Measurements from ENCODE around the gene GRIFIN. TPM values are rescaled to one million over a fixed set of nuclear protein-coding genes. Genes with fewer than 3 reads are reported as not detected.

Gene GRIFIN
- total and polyA plus RNA-seq, 2 experiments from 2014 or later, result not detected

- no peaks in the 10 kb centered on the region for H3K27me3 ChIP-seq (replicated peaks; ENCODE audit: insufficient read depth)
- H3F3A ChIP-seq (ENCODE audit: insufficient read depth), result peaks cover 11% of the 10 kb centered on the region; the same call in 1 of the 2 replicates
- peak; percentile 94 for DNase-seq
- H3K9me2 ChIP-seq (ENCODE audit: insufficient read depth), result no peaks in the 10 kb centered on the region
- peaks cover 14% of the 10 kb centered on the region for H3K4me1 ChIP-seq (ENCODE audit: insufficient read depth)
- H2AFZ ChIP-seq, result peak overlapping the region; percentile 72
- H3K4me3 ChIP-seq, result no peak overlapping the region; the same call in 1 of the 2 replicates
- no peaks in the 10 kb centered on the region for H3K36me3 ChIP-seq (ENCODE audit: low read depth)
- H4K20me1 ChIP-seq (ENCODE audit: insufficient read depth), result no peaks in the 10 kb centered on the region
- peak overlapping the region; percentile 72 for H3K4me2 ChIP-seq (ENCODE audit: unreplicated experiment)
- no peaks in the 10 kb centered on the region for H3K79me2 ChIP-seq (ENCODE audit: insufficient read depth)
- H3K27ac ChIP-seq, result peak overlapping the region; percentile 87
- in situ Hi-C loops (cut with MboI), result no loop called here
- TF ChIP-seq EZH2 (IDR thresholded peaks at IDR 0.05; ENCODE audit: insufficient read depth, poor library complexity, severe bottlenecking), result no peak
- TF ChIP-seq EZH2phosphoT487 (IDR thresholded peaks at IDR 0.05; ENCODE audit: insufficient read depth, low read depth), result no peak
- 8% methylated on average over 3 of the region's 3 CpGs for WGBS, 2 experiments (ENCODE audit: low coverage in 1 of 2, low lambda C conversion rate in 2 of 2, missing lambda C conversion rate in 2 of 2)
- H3K9ac ChIP-seq, result peak overlapping the region; percentile 67
- H3K9me3 ChIP-seq (ENCODE audit: low read depth), result no peaks in the 10 kb centered on the region
These were observed 31.7 kb downstream of the GRIFIN start for GRCh38 chr7:2444476-2444875.

- 92 to 98% methylated on average over 9 of the region's 9 CpGs for WGBS, 2 experiments (ENCODE audit: low coverage in 1 of 2, low lambda C conversion rate in 2 of 2, missing lambda C conversion rate in 2 of 2)
- H3K9me3 ChIP-seq (ENCODE audit: low read depth), result no peaks in the 10 kb centered on the region
These were observed 32.7 kb downstream of the GRIFIN start for GRCh38 chr7:2443491-2443890.

GRCh38 chr7:2441430-2442058 lies 34.7 kb downstream of the GRIFIN start:
- WGBS, 2 experiments (ENCODE audit: low coverage in 1 of 2, low lambda C conversion rate in 2 of 2, missing lambda C conversion rate in 2 of 2), result 75 to 82% methylated on average over 5 of the region's 5 CpGs
- TF ChIP-seq EZH2phosphoT487 (IDR thresholded peaks at IDR 0.05; ENCODE audit: insufficient read depth, low read depth), result no peak
- in situ Hi-C loops (cut with MboI), result no loop called here

More at GRCh38 chr7:2443491-2443890, 32.7 kb downstream of the GRIFIN start:
- H3F3A ChIP-seq (ENCODE audit: insufficient read depth), result peaks cover 11% of the 10 kb centered on the region; the same call in 1 of the 2 replicates
- DNase-seq, result no peak
- no peak overlapping the region for H3K9ac ChIP-seq
- no peaks in the 10 kb centered on the region for H3K27me3 ChIP-seq (replicated peaks; ENCODE audit: insufficient read depth)
- no peak overlapping the region for H2AFZ ChIP-seq
- TF ChIP-seq EZH2phosphoT487 (IDR thresholded peaks at IDR 0.05; ENCODE audit: insufficient read depth, low read depth), result no peak
- TF ChIP-seq EZH2 (IDR thresholded peaks at IDR 0.05; ENCODE audit: insufficient read depth, poor library complexity, severe bottlenecking), result no peak
- H3K36me3 ChIP-seq (ENCODE audit: low read depth), result no peaks in the 10 kb centered on the region
- H3K4me2 ChIP-seq (ENCODE audit: unreplicated experiment), result no peak overlapping the region
- H4K20me1 ChIP-seq (ENCODE audit: insufficient read depth), result no peaks in the 10 kb centered on the region; the same call in 1 of the 2 replicates
- no peaks in the 10 kb centered on the region for H3K79me2 ChIP-seq (ENCODE audit: insufficient read depth)
- H3K27ac ChIP-seq, result no peak overlapping the region
- H3K4me1 ChIP-seq (ENCODE audit: insufficient read depth), result peaks cover 14% of the 10 kb centered on the region
- no peak overlapping the region for H3K4me3 ChIP-seq
- no peaks in the 10 kb centered on the region for H3K9me2 ChIP-seq (ENCODE audit: insufficient read depth)
- in situ Hi-C loops (cut with MboI), result no loop called here

DNA sequence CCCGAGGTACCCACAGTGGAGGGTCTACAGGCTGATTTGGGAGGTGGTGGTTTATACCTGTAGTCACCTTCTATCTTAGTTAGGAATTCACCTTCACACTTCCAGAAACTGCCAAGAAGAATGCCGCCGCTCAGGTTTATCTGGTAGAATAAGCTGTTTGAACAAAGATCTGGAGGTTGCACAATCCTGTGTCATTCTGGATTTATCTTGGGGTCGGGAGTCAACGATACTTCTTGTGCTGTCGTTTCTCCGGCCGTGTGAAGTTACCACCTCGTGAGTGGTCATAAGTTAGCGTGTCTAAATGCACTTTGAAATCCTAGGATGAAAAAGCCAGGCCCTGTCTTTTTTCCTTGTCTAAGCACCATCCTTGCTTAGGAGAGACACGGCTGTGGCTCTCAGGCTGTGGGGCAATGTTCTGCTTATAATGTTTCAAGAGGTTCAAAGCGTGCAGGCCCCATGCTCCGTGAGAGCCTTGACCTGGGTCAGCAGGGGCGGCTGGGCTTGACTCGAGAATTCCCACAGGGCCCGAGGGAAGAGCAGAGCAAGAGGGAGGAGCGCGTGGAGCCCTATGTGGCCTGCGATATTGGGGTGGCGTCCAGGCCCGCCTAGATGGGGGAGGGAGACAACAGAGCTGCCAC lies 35.5 kb downstream of the GRIFIN start:
- H3K4me1 ChIP-seq (ENCODE audit: insufficient read depth), result peaks cover 14% of the 10 kb centered on the region
- H3K9me2 ChIP-seq (ENCODE audit: insufficient read depth), result no peaks in the 10 kb centered on the region
- no peak overlapping the region for H3K4me2 ChIP-seq (ENCODE audit: unreplicated experiment)
- H3K9ac ChIP-seq, result no peak overlapping the region
- no peak overlapping the region for H2AFZ ChIP-seq
- no peaks in the 10 kb centered on the region for H3K27me3 ChIP-seq (replicated peaks; ENCODE audit: insufficient read depth)
- peaks cover 11% of the 10 kb centered on the region; the same call in 1 of the 2 replicates for H3F3A ChIP-seq (ENCODE audit: insufficient read depth)
- DNase-seq, result no peak
- 85 to 86% methylated on average over 21 of the region's 21 CpGs for WGBS, 2 experiments (ENCODE audit: low coverage in 1 of 2, low lambda C conversion rate in 2 of 2, missing lambda C conversion rate in 2 of 2)
- in situ Hi-C loops (cut with MboI), result no loop called here
- no peak overlapping the region for H3K27ac ChIP-seq
- no peak for TF ChIP-seq EZH2phosphoT487 (IDR thresholded peaks at IDR 0.05; ENCODE audit: insufficient read depth, low read depth)
- no peak for TF ChIP-seq EZH2 (IDR thresholded peaks at IDR 0.05; ENCODE audit: insufficient read depth, poor library complexity, severe bottlenecking)
- H3K4me3 ChIP-seq, result no peak overlapping the region
- no peaks in the 10 kb centered on the region for H3K79me2 ChIP-seq (ENCODE audit: insufficient read depth)
- H4K20me1 ChIP-seq (ENCODE audit: insufficient read depth), result no peaks in the 10 kb centered on the region; the same call in 1 of the 2 replicates
- H3K9me3 ChIP-seq (ENCODE audit: low read depth), result no peaks in the 10 kb centered on the region
- no peaks in the 10 kb centered on the region for H3K36me3 ChIP-seq (ENCODE audit: low read depth)

More at GRCh38 chr7:2441430-2442058, 34.7 kb downstream of the GRIFIN start:
- no peak overlapping the region for H3K9ac ChIP-seq
- no peaks in the 10 kb centered on the region for H3K9me2 ChIP-seq (ENCODE audit: insufficient read depth)
- H3F3A ChIP-seq (ENCODE audit: insufficient read depth), result peaks cover 11% of the 10 kb centered on the region; the same call in 1 of the 2 replicates
- H3K9me3 ChIP-seq (ENCODE audit: low read depth), result no peaks in the 10 kb centered on the region
- no peak overlapping the region for H3K4me2 ChIP-seq (ENCODE audit: unreplicated experiment)
- no peaks in the 10 kb centered on the region; the same call in 1 of the 2 replicates for H4K20me1 ChIP-seq (ENCODE audit: insufficient read depth)
- no peaks in the 10 kb centered on the region for H3K36me3 ChIP-seq (ENCODE audit: low read depth)
- H2AFZ ChIP-seq, result no peak overlapping the region
- DNase-seq, result no peak
- H3K4me1 ChIP-seq (ENCODE audit: insufficient read depth), result peaks cover 14% of the 10 kb centered on the region
- H3K27me3 ChIP-seq (replicated peaks; ENCODE audit: insufficient read depth), result no peaks in the 10 kb centered on the region
- H3K4me3 ChIP-seq, result no peak overlapping the region
- H3K79me2 ChIP-seq (ENCODE audit: insufficient read depth), result no peaks in the 10 kb centered on the region
- H3K27ac ChIP-seq, result no peak overlapping the region

Measured in GM23248 (cell line).